IMR-90 (cell line): ENCODE data around the gene EFHD2.

Experiments
- CHD1 ChIP-seq: IDR thresholded peaks from 2 replicates; pipeline ENCODE4 v1.6.1; 2012; ENCODE audit warnings: low read depth, low read length, improper control_type of control experiment
- ELK1 ChIP-seq: fragments of 150-350 bp; IDR thresholded peaks from 2 replicates; pipeline ENCODE4 v1.6.1; 2016; ENCODE audit warnings: low read depth, mild to moderate bottlenecking, low read length, moderate library complexity, borderline replicate concordance
- FOS ChIP-seq: fragments of 150-350 bp; IDR thresholded peaks from 2 replicates; pipeline ENCODE4 v1.6.1; 2016; ENCODE audit warnings: low read depth, low read length
- MAFK ChIP-seq: IDR thresholded peaks from 2 replicates; pipeline ENCODE4 v1.6.1; 2012; ENCODE audit warnings: low read depth, low read length, improper control_type of control experiment
- MXI1 ChIP-seq: IDR thresholded peaks from 2 replicates; pipeline ENCODE4 v1.6.1; 2012; ENCODE audit warnings: low read depth, mild to moderate bottlenecking, low read length, moderate library complexity, borderline replicate concordance
- POLR2A ChIP-seq: IDR thresholded peaks from 2 replicates; pipeline ENCODE4 v1.6.1; 2012; ENCODE audit warnings: mild to moderate bottlenecking, low read depth, low read length
- RAD21 ChIP-seq: IDR thresholded peaks from 2 replicates; pipeline ENCODE4 v1.6.1; 2012; ENCODE audit warnings: low read length, improper control_type of control experiment
- RCOR1 ChIP-seq: IDR thresholded peaks from 2 replicates; pipeline ENCODE4 v1.6.1; 2012; ENCODE audit warnings: mild to moderate bottlenecking, low read length, improper control_type of control experiment; ENCODE audit not compliant: insufficient replicate concordance
- RFX5 ChIP-seq: IDR thresholded peaks from 2 replicates; pipeline ENCODE4 v1.8.0; 2012; ENCODE audit warnings: low read depth, mild to moderate bottlenecking, low read length, moderate library complexity
- SMC3 ChIP-seq: fragments of 150-350 bp; IDR thresholded peaks from 2 replicates; pipeline ENCODE4 v1.6.1; 2016; ENCODE audit warnings: low read depth, mild to moderate bottlenecking, antibody characterized with exemption, low read length, moderate library complexity
- USF2 ChIP-seq: fragments of 150-350 bp; IDR thresholded peaks from 2 replicates; pipeline ENCODE4 v1.6.1; 2017; ENCODE audit warnings: mild to moderate bottlenecking, antibody characterized with exemption, low read length, low read depth
- TF ChIP-seq, protein P1 (sequence below): conservative IDR thresholded peaks from 2 replicates; pipeline ENCODE4 v1.5.1; 2012; ENCODE audit warnings: mild to moderate bottlenecking, low read depth, low read length, improper control_type of control experiment

DNA sequence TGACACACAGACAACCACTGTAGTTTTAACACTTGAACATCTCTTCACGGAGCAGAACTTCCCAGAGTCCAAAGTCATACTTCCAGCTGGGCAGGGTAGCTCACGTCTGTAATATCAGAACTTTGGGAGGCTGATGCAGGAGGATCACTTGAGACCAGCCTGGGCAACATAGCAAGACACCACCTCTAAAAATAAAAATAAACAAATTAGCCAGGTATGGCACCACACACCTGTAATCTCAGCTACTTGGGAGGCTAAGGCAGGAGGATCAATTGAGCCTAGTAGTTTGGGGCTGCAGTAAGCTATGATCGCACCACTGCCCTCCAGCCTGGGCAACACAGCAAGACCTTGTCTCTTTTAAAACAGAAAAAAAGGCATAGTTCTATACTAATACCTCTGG lies 24.3 kb upstream of the EFHD2 start:
- TF ChIP-seq ELK1: no peak
- TF ChIP-seq, protein P1, sequence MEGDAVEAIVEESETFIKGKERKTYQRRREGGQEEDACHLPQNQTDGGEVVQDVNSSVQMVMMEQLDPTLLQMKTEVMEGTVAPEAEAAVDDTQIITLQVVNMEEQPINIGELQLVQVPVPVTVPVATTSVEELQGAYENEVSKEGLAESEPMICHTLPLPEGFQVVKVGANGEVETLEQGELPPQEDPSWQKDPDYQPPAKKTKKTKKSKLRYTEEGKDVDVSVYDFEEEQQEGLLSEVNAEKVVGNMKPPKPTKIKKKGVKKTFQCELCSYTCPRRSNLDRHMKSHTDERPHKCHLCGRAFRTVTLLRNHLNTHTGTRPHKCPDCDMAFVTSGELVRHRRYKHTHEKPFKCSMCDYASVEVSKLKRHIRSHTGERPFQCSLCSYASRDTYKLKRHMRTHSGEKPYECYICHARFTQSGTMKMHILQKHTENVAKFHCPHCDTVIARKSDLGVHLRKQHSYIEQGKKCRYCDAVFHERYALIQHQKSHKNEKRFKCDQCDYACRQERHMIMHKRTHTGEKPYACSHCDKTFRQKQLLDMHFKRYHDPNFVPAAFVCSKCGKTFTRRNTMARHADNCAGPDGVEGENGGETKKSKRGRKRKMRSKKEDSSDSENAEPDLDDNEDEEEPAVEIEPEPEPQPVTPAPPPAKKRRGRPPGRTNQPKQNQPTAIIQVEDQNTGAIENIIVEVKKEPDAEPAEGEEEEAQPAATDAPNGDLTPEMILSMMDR: no peak
- TF ChIP-seq RAD21: no peak
- no peak for TF ChIP-seq SMC3
- TF ChIP-seq POLR2A: no peak
- TF ChIP-seq USF2: no peak
- no peak for TF ChIP-seq RCOR1
- TF ChIP-seq MAFK: no peak
- no peak for TF ChIP-seq RFX5
- TF ChIP-seq MXI1: no peak
- no peak for TF ChIP-seq CHD1
- no peak for TF ChIP-seq FOS
